Measurements from ENCODE around the gene GPD2. TPM values are rescaled to one million over a fixed set of nuclear protein-coding genes. Genes with fewer than 3 reads are reported as not detected.
A peak's percentile ranks its signal among the peaks of the same experiment; 100 is the strongest.

Gene GPD2
- total and polyA plus RNA-seq, 2 donors (not counting 1 experiment from before 2014, with no cell fraction given): 21.6 to 46.6 TPM

DNA sequence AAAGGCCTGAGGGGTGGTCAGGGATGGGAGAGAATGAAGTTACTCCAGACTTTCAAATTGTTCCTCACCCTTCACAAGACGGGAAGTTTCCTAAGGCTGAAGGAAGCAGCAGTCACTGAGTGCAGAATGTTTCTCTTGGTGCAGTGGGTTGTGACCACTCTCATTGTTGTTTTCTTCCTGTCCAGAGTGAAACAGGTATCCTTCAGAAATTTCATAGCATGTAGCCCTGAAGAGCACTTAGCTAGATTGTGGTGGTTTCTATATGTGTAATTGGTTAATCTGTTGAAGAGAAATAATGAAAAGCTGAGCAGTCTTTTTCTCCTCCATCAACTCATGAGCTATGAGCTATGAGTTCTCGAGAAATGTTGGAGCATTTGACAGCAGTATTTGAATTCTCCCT is 96.8 kb downstream of the GPD2 start:
- peaks cover 3% of the 10 kb centered on the region for H3K4me1 ChIP-seq (ENCODE audit: control insufficient read depth, extremely low read depth, insufficient read depth, low read length)
- H4K20me1 ChIP-seq (ENCODE audit: control insufficient read depth, extremely low read depth, insufficient read depth, low read length): no peaks in the 10 kb centered on the region
- no peak overlapping the region for H3K4me3 ChIP-seq (replicated peaks in 1 of 4; ENCODE audit: control extremely low read depth in 1 of 4, insufficient read depth in 1 of 4, low read depth in 3 of 4, low read length in 4 of 4)
- no peaks in the 10 kb centered on the region for H3K27me3 ChIP-seq (ENCODE audit: control insufficient read depth, insufficient read depth, low read length)
- H3K9ac ChIP-seq (ENCODE audit: insufficient read depth, low read length): no peak overlapping the region
- no peak overlapping the region for H2AFZ ChIP-seq (ENCODE audit: low read length)
- H3K27ac ChIP-seq (ENCODE audit: insufficient read depth, low read length): no peak overlapping the region
- TF ChIP-seq, protein P1, sequence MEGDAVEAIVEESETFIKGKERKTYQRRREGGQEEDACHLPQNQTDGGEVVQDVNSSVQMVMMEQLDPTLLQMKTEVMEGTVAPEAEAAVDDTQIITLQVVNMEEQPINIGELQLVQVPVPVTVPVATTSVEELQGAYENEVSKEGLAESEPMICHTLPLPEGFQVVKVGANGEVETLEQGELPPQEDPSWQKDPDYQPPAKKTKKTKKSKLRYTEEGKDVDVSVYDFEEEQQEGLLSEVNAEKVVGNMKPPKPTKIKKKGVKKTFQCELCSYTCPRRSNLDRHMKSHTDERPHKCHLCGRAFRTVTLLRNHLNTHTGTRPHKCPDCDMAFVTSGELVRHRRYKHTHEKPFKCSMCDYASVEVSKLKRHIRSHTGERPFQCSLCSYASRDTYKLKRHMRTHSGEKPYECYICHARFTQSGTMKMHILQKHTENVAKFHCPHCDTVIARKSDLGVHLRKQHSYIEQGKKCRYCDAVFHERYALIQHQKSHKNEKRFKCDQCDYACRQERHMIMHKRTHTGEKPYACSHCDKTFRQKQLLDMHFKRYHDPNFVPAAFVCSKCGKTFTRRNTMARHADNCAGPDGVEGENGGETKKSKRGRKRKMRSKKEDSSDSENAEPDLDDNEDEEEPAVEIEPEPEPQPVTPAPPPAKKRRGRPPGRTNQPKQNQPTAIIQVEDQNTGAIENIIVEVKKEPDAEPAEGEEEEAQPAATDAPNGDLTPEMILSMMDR (conservative IDR thresholded peaks at IDR 0.05 in 1 of 2, IDR thresholded peaks at IDR 0.05 in 1 of 2; ENCODE audit: low read depth in 1 of 2, low read length in 2 of 2): no peak
- no peak for TF ChIP-seq EZH2 (IDR thresholded peaks at IDR 0.05; ENCODE audit: low read length, missing control alignments)
- no peak overlapping the region for H3K4me2 ChIP-seq (ENCODE audit: extremely low read depth, insufficient read depth, low read length)
- DNase-seq (ENCODE audit: low read depth in 2 of 2): no peak
- no peaks in the 10 kb centered on the region for H3K9me3 ChIP-seq (ENCODE audit: control insufficient read depth, insufficient read depth, low read depth, low read length)
- no peaks in the 10 kb centered on the region for H3K36me3 ChIP-seq (ENCODE audit: control insufficient read depth, insufficient read depth, low read length)
- no peaks in the 10 kb centered on the region for H3K79me2 ChIP-seq (ENCODE audit: control insufficient read depth, insufficient read depth, low read length)

DNA sequence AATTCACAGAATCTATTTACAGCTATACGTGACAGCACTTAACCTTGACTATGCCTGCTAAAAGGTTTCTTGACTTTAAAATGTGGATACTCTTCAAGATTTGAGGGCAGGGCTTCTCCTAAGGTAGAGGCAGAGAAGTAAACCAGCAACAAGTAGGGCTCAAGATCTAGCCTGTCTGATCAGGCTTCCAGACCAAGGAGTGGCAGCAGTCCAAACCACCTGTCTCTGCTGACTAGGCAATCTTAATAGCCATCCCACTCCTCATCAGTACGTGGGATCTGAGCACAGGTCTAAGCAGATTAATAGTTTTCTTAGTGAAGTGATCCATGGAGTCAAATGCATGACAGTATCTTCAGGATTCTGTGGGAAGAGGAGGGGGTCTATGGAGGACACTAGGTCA is 100.4 kb downstream of the GPD2 start:
- Histone ChIP-seq H3K9ac (ENCODE audit: insufficient read depth, low read length) (no peak overlapping the region), H3K9me3 (ENCODE audit: control insufficient read depth, insufficient read depth, low read depth, low read length) (no peaks in the 10 kb centered on the region), H3K27ac (ENCODE audit: insufficient read depth, low read length) (no peak overlapping the region), H3K4me1 (ENCODE audit: control insufficient read depth, extremely low read depth, insufficient read depth, low read length) (peaks cover 5% of the 10 kb centered on the region), H4K20me1 (ENCODE audit: control insufficient read depth, extremely low read depth, insufficient read depth, low read length) (no peaks in the 10 kb centered on the region), H3K4me2 (ENCODE audit: extremely low read depth, insufficient read depth, low read length) (no peak overlapping the region), H3K36me3 (ENCODE audit: control insufficient read depth, insufficient read depth, low read length) (no peaks in the 10 kb centered on the region), H3K27me3 (ENCODE audit: control insufficient read depth, insufficient read depth, low read length) (no peaks in the 10 kb centered on the region), H3K79me2 (ENCODE audit: control insufficient read depth, insufficient read depth, low read length) (no peaks in the 10 kb centered on the region), H3K4me3 (replicated peaks in 1 of 4; ENCODE audit: control extremely low read depth in 1 of 4, insufficient read depth in 1 of 4, low read depth in 3 of 4, low read length in 4 of 4) (no peak overlapping the region), H2AFZ (ENCODE audit: low read length) (no peak overlapping the region)
- peak in 1 of 2 donors; percentile 5 for DNase-seq (ENCODE audit: low read depth in 2 of 2)
- TF ChIP-seq, protein P1 (conservative IDR thresholded peaks at IDR 0.05 in 1 of 2, IDR thresholded peaks at IDR 0.05 in 1 of 2; ENCODE audit: low read depth in 1 of 2, low read length in 2 of 2): no peak
- TF ChIP-seq EZH2 (IDR thresholded peaks at IDR 0.05; ENCODE audit: low read length, missing control alignments): no peak

DNA sequence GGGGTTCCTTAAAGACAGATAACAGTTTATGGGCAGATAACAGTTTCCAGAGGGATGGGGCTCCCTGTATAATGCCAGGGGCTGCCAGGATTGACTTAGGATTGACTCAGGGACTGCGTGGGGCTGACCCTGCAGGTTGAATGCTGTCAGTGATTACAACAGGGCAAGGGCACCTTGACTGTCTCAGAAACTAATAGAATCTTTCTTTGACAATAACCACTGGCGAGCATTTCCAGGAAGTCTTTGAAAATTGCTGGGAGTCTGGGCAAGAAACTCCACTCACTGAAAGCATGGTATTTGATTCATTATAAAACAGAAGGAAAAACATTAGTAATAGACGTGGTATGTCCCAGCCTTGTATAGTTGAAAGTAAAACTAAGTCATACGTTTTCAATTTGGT is 101.0 kb downstream of the GPD2 start:
- TF ChIP-seq EZH2 (IDR thresholded peaks at IDR 0.05; ENCODE audit: low read length, missing control alignments): no peak
- TF ChIP-seq, protein P1 (conservative IDR thresholded peaks at IDR 0.05 in 1 of 2, IDR thresholded peaks at IDR 0.05 in 1 of 2; ENCODE audit: low read depth in 1 of 2, low read length in 2 of 2): no peak
- Histone ChIP-seq H3K4me3 (replicated peaks in 1 of 4; ENCODE audit: control extremely low read depth in 1 of 4, insufficient read depth in 1 of 4, low read depth in 3 of 4, low read length in 4 of 4) (no peak overlapping the region), H3K27ac (ENCODE audit: insufficient read depth, low read length) (no peak overlapping the region)

More for the DNA sequence above, 101.0 kb downstream of the GPD2 start:
- Histone ChIP-seq H4K20me1 (ENCODE audit: control insufficient read depth, extremely low read depth, insufficient read depth, low read length) (no peaks in the 10 kb centered on the region), H3K79me2 (ENCODE audit: control insufficient read depth, insufficient read depth, low read length) (no peaks in the 10 kb centered on the region), H3K36me3 (ENCODE audit: control insufficient read depth, insufficient read depth, low read length) (no peaks in the 10 kb centered on the region), H3K9ac (ENCODE audit: insufficient read depth, low read length) (no peak overlapping the region), H3K9me3 (ENCODE audit: control insufficient read depth, insufficient read depth, low read depth, low read length) (no peaks in the 10 kb centered on the region), H2AFZ (ENCODE audit: low read length) (no peak overlapping the region), H3K4me1 (ENCODE audit: control insufficient read depth, extremely low read depth, insufficient read depth, low read length) (peaks cover 5% of the 10 kb centered on the region), H3K27me3 (ENCODE audit: control insufficient read depth, insufficient read depth, low read length) (no peaks in the 10 kb centered on the region), H3K4me2 (ENCODE audit: extremely low read depth, insufficient read depth, low read length) (peak overlapping the region; percentile 18)
- DNase-seq (ENCODE audit: low read depth in 2 of 2): peak; percentile 28 to 77
